HUDEP-2 (cell line): ENCODE results near the gene SPTBN5.

ENCODE experiments used
- DNase-seq, 76 experiments: peaks; one replicate each; lab custom pipeline; 2025; ENCODE audit not compliant: unreplicated experiment in 76 of 76; lab: John Stamatoyannopoulos, UW

SPTBN5 gene

DNA sequence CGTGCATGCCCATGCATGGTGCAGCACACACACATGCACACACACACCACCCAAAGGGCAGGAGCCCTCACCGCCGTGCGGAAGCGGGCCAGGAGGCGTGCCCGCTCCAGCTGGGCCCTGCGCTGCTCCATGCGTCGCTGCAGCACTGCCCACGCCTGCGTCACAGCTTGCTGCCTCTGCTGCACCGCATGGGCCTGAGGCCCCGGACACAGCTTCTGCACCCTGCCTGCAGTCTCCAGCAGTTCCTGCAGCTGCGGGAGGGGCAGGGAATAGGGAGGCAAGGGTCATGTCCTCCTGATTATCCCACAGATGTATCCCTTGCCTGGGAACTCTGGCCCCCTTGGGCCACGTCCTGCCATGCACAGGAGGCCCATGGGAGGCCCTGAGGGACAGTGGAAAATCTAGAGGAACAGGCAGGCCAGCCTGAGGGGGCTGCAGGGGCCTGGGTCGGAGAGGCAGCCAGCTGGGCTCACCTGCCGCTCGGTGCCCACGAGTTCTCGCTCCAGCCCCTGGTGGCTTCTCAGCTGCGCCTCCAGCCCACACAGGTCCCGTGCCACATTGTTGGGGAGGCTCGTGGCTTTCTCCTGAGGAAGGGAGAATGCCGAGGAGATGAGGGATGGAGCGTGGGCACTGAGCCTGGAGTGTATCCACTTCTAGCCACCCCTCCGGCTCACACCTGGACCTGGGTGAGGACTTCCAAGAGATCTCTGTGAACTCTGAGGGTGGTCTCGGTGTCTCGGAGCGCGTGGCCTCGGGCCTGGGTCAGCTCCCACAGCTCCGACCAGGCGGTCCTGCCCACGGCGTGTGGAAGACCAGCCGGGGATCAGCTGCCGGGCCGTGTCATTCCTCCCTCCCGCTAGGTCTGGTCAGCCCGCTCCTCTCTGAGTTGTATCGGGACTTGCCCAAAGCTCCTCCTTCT lies 23.8 kb downstream of the SPTBN5 start:
- DNase-seq: no peak

DNA sequence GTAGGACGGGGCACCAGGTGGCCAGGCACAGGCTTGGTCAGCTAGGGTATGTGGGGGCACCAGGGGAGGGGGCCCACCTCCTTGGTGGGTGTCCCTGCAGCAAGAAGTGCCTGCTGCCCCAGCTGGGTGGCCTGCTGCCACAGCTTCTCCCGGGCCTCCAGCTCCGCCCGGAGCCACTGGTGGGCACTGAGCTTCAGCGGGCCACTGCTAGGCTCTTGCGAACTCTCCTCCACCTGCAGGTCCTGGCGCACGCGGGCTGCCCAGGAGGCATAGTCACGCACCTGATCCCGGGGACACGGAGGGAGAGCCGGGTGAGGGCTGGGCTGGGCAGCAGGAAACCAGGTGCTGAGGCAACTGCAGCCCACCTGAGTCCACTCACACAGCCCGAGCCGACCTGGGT lies 25.5 kb downstream of the SPTBN5 start:
- no peak for DNase-seq

DNA sequence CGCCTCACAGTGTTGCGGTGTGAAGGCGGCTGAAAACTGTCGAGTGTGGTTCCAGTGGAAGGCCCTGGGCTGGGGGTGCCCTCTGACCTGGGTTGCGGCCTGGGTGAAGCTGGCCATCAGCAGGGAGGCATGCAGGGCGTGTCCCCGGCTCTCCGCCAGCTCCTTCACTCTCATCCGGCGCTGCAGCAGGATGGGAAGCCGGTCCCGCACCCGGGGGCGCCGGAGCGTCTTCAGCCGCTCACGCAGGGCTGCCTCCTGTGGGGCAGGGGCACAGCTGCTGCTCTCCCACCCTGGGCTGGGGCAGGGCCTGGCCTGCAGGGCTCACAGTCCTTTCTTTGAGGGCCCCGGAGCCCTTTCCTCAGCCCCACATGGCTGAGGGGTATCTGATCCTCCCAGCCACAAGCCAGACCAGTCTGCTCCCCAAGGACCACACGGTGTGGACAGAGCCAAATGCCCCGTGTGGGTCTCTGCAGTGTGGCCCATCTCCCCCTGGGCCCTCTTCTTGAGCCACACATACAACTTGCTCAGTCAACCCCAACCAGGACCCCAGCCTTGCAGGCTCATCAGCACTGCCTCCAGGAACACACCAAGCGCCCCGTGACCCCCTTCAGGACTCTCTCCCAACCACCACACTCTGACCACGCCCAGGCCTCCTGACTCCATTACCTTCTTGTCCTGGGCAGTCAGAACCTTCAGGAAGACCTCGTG lies 26.8 kb downstream of the SPTBN5 start:
- no peak for DNase-seq

DNA sequence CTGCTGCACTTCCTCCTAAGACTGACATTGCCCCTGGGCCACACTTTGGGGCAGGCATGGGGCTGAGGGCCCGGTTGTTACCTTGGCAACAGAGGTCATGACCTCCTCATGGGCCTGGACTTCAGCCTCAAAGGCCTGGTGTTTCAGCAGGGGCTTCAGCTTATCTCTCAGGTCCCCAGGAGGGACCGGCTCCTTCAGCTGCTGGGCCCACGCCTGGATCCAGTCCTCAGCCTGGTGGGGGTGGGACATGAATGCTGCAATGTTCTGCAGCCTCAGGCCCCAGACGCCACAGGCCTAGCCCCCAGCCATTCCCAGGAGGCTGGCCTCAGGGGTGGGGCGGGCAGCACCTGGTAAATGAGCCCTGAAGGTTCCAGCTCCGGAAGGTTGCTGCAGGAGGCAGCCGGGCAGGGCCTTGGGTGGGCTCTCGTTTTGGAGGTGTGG lies 27.6 kb downstream of the SPTBN5 start:
- DNase-seq: no peak

DNA sequence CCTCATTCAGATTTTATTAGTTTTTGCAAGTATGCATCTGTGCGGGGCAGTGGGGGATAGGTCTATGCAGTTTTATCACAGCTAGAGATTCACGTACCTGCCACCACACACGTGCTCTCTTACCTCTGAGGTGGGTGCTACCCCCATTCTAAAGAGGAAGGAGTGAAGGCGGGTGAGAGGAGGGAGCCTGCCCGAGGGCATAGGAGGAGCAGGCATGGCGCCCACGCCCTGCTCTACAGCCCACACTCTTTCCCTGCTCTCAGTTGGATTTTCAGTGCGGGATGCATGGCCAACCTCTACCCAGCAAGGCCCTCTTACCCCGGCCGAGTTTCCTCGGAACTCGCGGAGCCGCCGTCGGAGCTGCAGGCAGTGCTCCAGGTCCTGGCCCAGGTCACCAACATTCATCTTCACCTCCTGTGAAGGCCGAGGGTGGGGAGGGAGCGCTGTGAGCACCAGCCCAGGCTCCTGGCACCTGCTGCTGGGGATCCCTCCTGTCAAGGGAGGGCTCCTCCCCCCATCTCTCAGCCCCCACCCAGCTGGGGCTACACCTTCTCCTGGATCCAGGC lies 28.3 kb downstream of the SPTBN5 start:
- DNase-seq: no peak

DNA sequence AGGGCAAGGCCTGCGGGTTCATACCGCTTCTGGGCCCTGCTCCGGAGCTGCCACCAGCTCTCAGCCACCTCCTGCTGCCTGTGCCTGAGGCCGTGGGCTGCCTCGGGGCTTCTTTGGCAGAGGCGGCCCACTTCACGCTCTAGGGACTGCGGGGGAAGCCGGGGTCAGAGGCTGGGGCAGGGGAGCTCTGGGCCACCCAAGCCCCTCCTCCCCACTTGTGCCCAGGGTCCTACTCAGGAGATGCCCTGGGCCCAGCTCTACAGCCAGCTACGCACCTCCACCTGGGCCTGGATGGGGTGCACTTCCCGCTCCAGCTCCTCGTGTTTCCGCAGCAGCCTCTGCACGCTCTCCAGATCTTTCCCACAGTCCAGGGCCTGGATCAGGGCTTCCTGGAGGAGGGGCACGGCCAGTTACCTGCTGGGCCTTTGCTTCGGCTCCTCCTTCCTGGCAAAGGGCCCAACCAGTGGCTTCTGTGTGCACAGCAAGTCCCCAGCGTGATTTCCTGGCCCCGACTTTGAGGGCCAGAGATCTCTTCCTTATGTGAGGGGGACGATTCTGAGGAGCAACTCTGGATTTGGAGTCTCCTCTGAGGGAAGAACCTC lies 31.2 kb downstream of the SPTBN5 start:
- no peak for DNase-seq

DNA sequence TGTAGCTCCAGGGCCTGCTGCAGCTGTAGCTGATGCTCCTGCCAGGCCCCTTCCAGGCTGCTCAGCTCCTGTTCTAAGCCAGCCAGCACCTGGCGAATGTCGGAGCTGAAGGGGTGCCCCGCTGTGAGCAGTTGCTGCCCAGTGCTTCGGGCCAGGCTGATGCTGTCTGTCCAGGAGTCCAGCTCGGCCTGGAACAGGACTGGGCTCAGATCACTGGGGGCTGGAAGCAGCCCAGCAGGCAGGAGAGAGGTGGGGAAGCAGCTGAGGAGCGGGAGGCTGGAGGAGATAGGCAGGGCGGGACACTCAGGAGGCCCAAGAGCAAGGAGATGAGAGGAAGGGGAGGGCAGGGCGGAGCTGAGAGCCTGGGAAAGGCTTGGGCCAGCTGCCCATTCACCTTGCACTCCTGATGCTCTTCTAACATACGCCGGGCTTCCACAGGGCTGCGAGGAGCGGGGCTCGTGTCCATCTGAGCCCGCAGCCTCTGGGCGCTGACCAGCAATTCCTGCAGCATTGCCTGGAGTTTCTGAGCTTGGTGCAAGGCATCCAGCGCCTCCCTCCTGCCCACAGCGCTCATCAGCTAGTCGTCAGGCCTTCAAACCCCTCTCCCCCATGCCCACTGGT lies 32.0 kb downstream of the SPTBN5 start:
- DNase-seq: no peak

DNA sequence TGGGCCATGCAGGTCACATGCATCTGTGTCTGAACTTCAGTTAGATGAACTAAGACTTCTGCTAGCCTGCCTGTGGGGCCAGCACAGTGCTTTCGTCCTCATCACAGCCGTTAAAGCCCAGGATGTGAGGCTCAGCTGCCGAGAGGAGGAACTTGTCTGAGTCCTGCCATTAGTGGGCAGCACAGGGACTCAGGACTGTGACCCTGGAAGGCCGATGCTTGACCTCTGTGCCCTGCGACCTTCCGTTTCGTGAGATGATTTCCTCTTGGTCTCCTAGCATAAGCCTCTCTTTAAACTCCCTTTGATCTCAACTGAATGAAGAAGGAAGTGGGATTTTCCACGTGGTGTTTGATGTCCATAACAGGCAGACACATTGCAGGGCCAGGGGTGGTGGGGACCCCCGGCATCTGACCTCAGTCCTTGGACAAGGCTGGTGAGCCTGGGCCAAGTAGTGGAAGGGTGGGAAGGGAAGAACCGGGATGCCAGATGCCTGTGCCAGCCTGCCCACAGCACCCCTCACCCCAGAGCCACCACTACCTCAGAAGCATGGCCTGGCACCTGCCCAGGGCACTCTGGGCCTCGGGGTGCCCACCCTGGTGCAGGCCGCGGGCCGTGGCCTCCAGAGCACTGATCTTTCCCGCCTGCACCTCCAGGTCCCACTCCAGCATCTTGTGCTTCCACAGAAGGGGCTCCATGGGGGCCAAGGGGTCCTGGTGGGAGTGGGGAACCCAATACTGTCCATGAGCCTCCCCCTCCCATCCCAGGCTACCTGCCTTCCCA lies 33.6 kb downstream of the SPTBN5 start:
- peak in 1 of 76 experiments; percentile 5 for DNase-seq

DNA sequence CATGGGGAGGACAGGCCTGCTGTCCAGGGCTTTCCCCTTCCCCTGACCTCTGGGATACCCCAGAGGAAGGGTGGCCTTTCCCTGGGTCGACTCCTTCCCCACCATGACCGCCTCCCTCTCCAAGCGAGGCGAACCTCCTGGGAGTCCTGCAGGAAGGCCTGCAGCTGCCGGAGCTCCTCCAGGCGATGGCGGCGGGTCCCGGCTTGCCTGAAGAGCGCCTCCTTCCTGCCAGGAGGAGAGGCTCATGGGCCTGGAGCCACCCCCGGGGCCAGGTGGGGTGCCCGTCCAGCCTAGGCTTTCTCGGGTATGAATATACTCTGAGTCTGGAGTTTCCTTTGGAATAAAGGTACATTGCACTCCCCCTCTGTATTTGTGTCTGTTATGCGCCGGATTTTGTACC lies 35.1 kb downstream of the SPTBN5 start:
- no peak for DNase-seq

DNA sequence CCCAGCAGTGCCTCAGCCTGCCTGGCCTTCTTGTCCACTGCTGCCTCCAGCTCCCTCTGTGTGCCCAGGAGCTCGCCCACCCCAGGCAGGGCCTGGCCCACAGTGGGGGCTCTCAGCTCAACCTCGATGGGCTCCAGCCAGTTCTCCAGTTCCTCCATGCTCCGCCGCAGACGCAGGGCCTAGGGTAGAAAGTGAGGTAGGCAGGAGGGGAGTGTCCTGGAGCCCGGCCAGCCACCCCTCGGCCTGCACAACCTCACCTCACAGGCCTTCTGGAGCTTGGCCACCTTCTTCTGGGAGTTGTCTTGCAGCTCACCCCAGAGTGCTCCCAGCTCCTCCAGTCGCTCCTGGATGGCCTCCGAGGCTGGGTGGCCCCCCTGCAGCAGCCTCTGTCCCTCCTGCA lies 36.5 kb downstream of the SPTBN5 start:
- no peak for DNase-seq

DNA sequence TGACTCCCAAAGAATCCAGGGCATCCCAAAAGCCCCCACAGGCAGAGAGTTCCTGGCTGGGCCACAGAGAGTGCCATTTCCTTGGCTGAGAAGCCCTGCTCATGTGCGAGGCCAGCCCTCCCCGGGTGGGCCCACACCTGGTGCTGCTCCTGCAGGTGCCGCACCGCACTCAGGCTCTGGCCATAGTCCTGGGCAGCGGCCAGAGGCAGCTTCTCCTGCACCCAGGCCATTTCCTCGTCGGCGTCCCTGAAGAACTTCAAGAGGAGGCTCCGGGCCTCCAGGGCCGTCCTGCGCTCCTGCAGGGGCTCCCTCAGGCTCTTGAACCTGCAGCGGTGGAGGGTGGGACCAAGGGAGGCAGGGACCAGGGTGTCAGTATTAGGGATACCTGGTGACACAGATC lies 37.1 kb downstream of the SPTBN5 start:
- DNase-seq: no peak

DNA sequence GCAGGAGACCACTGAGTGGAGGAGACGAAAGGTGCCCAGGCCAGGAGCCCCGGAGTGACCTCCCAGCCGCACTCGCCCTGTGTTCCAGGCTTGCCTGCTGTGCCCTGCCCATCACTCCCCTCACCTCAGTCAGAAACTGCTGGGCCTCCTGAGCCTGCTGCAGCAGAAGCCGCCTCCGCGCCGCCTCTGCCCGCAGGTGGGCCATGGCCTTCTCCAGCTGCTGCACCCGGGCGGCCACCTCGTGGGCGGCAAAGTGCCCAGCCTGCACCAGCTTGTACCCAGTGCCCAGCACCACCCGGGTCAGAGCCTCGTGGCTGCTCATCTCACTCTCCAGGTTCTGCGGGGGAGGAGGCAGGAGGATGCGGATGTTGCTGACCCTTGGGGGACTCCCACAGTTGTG lies 37.6 kb downstream of the SPTBN5 start:
- no peak for DNase-seq

DNA sequence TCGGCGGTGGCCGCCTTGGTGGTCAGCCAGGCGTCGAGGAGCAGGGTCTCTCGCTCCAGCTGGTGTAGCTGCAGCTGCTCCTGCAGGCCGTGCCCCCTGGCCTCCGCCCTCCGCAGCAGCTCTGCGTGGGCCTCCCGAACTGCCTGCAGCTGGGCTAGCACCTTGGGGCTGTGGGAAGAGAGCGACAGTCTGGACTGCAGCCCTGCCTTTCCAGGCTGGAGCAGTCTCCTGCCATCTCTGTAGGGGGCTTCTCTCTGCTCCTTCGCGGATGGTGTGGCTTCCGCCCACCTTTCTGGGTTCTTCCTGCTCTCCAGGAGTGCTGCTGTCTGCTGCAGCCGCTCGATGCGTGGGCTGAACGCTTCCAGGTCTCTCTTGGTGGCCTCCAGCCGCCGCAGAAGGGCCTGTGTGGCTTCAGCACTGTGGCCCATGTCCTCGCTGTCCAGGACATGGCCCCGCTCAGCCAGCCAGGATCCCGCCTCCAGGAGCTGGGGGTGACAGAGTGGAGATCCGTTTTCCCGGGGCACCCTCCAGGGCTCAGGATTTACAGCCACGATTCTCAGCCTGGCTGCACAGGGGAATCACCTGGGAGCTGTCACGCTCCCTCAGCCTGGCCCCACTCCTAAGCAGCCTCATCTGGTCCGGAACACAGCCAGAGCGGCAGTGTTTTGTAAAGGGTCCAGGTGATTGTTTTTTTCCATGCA lies 38.4 kb downstream of the SPTBN5 start:
- no peak for DNase-seq

DNA sequence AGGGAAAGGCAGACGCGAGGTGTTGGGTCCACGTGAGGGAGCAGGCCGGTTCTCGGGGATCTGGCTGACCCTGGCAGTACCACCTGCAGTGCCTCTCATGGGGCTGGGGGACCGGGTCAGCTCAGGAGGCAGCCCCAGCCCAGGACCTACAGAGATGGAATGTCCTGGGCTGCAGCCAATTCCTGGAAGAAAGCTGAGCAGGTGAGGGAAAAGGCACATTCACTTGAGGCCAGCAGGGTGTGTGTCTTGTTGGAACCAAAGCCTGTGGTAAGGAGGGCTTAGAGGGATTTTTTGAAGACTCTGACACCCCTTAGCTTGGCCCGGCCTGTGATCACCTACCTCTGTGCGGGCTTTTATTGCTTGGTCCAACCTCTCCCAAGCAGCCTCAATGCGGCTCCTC lies 39.4 kb downstream of the SPTBN5 start:
- DNase-seq: no peak

DNA sequence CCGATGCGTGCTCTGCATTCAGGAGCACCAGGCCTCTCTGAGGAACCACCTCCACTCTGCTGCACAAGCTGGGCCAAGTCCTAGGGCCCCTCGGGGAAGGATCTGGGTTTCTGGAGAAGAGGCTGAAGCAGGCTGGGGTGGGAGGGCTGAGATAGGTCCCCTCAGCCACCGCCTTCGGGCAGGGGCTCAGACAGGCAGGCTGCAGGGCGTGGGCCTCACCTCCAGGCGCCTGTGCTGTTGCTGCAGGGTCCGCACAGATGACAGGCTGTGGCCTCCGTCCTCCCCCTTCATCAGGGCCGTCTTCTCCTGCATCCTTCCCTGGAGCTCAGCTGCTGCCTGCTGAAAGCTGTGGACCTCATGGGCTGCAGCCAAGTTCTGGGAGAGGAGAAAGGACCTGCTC lies 40.0 kb downstream of the SPTBN5 start:
- DNase-seq: no peak

DNA sequence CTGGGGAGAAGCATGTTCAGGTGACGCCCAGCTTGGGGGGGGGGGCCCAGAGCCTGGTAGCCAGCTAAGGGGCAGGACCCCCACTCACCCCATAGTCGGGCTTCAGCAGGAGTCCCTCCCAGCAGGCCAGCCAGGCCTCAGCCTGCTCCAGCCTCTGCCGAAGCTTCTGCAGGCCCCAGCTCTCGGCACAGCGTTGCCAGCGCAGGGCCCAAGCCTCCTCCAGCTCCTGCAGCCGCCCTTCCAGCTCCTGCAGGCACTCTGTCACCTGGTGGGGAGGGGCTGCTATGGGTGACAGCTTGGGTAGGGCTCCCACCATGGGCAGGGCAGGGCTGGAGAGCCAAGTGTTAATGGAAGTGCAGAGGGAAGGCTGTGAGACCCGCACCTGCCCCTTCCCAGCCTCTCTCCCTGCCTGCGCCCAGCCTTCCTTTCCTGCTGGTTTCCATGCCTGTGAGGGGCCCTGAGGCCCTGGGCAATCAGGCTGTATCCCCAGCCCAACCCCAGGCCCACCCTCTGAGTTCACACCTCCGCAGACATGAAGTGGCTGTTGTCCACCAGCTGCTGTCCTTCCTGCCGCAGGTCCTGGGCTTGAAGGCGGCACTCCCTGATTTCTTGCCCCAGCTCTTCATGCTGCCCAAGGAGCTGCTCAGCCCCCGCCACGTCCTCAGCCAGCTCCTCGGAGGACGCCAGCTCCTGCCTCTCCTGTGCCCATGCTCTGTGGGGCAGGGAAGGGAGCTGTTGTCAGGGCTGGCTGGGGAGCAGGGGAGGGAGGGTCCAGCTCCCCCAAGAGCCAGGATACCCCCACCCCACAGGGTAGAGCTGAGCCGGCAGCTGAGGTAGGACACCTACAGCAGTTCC lies 40.9 kb downstream of the SPTBN5 start:
- no peak for DNase-seq

DNA sequence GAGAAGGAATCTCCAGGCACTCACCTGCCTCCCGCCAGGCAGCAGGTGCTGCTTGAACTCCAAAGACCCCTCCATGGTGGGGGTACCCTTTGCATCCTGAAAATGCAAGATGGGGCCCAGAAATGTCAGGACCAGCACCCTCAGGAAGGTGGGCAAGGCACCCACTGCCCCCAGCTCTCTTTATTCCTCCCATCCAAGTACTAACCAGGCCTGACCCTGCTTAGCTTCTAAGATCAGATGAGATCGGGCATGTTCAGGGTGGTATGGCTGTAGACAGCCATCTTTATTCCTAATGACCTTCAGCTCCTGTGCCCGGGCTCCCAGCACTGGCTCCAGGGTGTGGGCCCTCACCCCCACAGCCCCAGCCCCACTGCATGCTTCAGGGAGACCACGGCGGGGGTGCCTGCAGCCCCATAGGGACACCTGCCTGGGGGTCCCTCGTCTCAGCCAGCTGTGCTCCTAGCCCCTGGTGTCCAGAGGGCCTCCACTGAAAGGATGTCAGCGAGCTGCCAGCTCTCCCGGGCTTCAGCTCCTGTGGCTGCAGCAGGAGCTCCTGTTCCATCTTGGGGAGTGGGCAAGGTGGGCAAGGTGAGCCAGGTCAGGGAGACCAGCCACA lies 42.0 kb downstream of the SPTBN5 start:
- DNase-seq: no peak

DNA sequence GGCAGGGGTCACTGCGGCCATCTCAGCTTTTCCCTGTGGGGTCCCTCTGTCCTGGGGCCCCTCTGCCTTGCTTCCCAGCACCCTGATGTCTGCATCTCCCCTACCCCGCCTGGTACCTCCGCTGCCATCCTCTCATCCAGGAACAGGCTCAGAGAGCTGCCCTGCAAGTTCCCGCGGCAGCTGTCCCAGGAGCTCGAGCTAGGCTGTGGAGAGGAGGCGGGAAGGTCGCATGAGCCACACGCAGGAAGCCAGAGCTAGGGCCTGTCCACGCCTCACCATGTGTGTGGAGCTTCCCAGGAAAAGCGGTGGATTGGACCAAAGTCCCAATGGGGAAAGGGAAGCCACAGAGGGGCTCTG lies 42.7 kb downstream of the SPTBN5 start:
- no peak for DNase-seq
